Measurements from ENCODE around the gene OAS2. TPM values are rescaled to one million over a fixed set of nuclear protein-coding genes. Genes with fewer than 3 reads are reported as not detected.

Gene OAS2
- total and polyA plus RNA-seq, 12 donors = 3.3 to 24.2 (median 8.4) TPM

- H3K4me3 ChIP-seq = no peak overlapping the region
- peak; percentile 30 to 79 (median 50) for ATAC-seq
- H3K36me3 ChIP-seq = peaks cover 0 to 51% (median 17%) of the 10 kb centered on the region in 9 donors
- TF ChIP-seq CTCF (IDR thresholded peaks at IDR 0.05) = no peak
- no peaks in the 10 kb centered on the region for H3K27me3 ChIP-seq
- intact Hi-C loops (cut with DNase I) = loop anchor here in 1 of 10 donors (10.0 kb wide), 1 partner anchor 66 kb away; the partner anchor contains the start of gene OAS1
- 45 to 46% methylated on average over 5 of the region's 5 CpGs for WGBS, 2 donors
- DNase-seq = peak in 1 of 2 donors; percentile 20
- no peaks in the 10 kb centered on the region for H3K9me3 ChIP-seq
- peak overlapping the region in 3 of 10 donors; percentile 39 to 62 (median 55) for H3K27ac ChIP-seq
- peaks cover 0 to 19% (median 5%) of the 10 kb centered on the region in 9 donors for H3K4me1 ChIP-seq
Observed at GRCh38 chr12:112971248-112971647, 7.1 kb upstream of the OAS2 start.

- H3K36me3 ChIP-seq = peaks cover 0 to 32% (median 8%) of the 10 kb centered on the region in 9 donors
- H3K27me3 ChIP-seq = no peaks in the 10 kb centered on the region
- H3K4me1 ChIP-seq = peaks cover 0 to 27% (median 9%) of the 10 kb centered on the region in 9 donors
- H3K9me3 ChIP-seq = no peaks in the 10 kb centered on the region
- DNase-seq (no peak), ATAC-seq (no peak)
- TF ChIP-seq CTCF (IDR thresholded peaks at IDR 0.05) = no peak
- no peak overlapping the region for H3K4me3 ChIP-seq
- intact Hi-C loops (cut with DNase I) = loop anchor here in 1 of 10 donors (10.0 kb wide), 1 partner anchor 68 kb away; the partner anchor contains the start of gene OAS1
- WGBS, 2 donors = 88% methylated on average over 4 of the region's 4 CpGs
- H3K27ac ChIP-seq = no peak overlapping the region
Observed at GRCh38 chr12:112973011-112973735, 5.1 kb upstream of the OAS2 start.

GRCh38 chr12:112973818-112974231, 4.5 kb upstream of the OAS2 start:
- intact Hi-C loops (cut with DNase I) = loop anchor here in 1 of 10 donors (10.0 kb wide), 1 partner anchor 69 kb away; the partner anchor contains the start of gene OAS1
- Histone ChIP-seq H3K9me3 (no peaks in the 10 kb centered on the region), H3K36me3 (peaks cover 0 to 26% (median 5%) of the 10 kb centered on the region in 9 donors), H3K4me1 (peaks cover 0 to 27% (median 9%) of the 10 kb centered on the region in 9 donors), H3K27me3 (no peaks in the 10 kb centered on the region), H3K4me3 (no peak overlapping the region), H3K27ac (peak overlapping the region in 1 of 10 donors; percentile 18)
- ATAC-seq = peak in 1 of 8 donors; percentile 70
- no peak for DNase-seq
- no peak for TF ChIP-seq CTCF (IDR thresholded peaks at IDR 0.05)
- WGBS, 2 donors = 24 to 31% methylated on average over 5 of the region's 5 CpGs

GRCh38 chr12:112974904-112975303, 3.4 kb upstream of the OAS2 start:
- no peaks in the 10 kb centered on the region for H3K27me3 ChIP-seq
- peaks cover 0 to 16% (median 3%) of the 10 kb centered on the region in 9 donors for H3K36me3 ChIP-seq
- DNase-seq (no peak), ATAC-seq (no peak)
- H3K27ac ChIP-seq = no peak overlapping the region
- H3K9me3 ChIP-seq = no peaks in the 10 kb centered on the region
- no peak for TF ChIP-seq CTCF (IDR thresholded peaks at IDR 0.05)
- intact Hi-C loops (cut with DNase I) = loop anchor here in 2 of 10 donors (5.0 to 10.0 kb wide), 2 partner anchors 33 to 70 kb away; partner anchors contain the start of gene OAS1 (in 1 of the 2)
- 90% methylated on average over 7 of the region's 7 CpGs for WGBS, 2 donors
- peaks cover 0 to 35% (median 9%) of the 10 kb centered on the region in 9 donors for H3K4me1 ChIP-seq
- H3K4me3 ChIP-seq = no peak overlapping the region
